ENCODE results near the gene TBK1.
"Not testable (repeated sequence)": the region's sequence is repeated elsewhere in the genome, so short reads cannot be mapped to it uniquely, and the experiment has no call there.

TBK1 gene

DNA sequence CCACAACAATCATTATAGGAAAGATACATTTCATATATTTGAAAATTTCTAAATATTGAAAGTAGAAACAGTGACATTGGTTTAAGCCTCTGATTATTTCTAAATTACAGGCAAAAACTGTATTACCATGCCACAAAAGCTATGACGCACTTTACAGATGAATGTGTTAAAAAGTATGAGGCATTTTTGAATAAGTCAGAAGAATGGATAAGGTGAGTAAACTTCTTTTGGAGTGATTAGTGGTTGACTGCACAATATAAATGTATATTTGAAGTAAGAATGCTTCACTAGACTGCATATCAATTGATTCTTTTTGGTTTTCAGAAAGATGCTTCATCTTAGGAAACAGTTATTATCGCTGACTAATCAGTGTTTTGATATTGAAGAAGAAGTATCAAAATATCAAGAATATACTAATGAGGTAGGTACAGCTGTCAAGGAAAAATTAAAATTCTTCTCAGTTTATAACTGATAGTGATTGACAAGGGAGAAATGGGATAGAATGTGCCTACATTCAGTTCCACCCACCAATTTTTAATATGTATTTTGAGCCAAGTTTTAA is 45.0 kb downstream of the TBK1 start:
- Mint-ChIP-seq H3K4me3 (no peak overlapping the region), H3K36me3 (peaks cover 42% of the 10 kb centered on the region), H3K27ac (no peak overlapping the region), H3K9me3 (no peaks in the 10 kb centered on the region), H3K4me1 (peaks cover 10% of the 10 kb centered on the region), H3K27me3 (no peaks in the 10 kb centered on the region)
- DNase-seq = no peak
- CTCF ChIA-PET = no interaction called here

DNA sequence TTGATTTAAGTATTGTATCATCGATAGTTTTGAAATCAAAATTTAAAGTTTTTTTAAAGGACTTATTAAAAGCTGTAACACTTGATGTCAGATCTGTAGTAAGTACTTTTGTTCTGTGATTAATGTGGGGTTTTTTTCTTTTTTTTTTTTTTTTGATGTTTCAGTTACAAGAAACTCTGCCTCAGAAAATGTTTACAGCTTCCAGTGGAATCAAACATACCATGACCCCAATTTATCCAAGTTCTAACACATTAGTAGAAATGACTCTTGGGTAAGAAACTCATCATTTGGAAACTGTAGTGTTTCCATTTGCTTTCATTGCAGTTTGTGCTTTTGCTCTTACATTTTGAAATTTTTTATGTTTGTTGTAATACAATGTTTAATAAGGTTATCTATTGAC is 45.6 kb downstream of the TBK1 start:
- CTCF ChIA-PET = interaction anchor here (1.0 kb wide), 1 partner anchor 52 kb away, joined by 3 read pairs; no protein-coding TSS in a partner anchor
- H3K4me1 Mint-ChIP-seq = peaks cover 9% of the 10 kb centered on the region
- no peaks in the 10 kb centered on the region for H3K9me3 Mint-ChIP-seq
- H3K36me3 Mint-ChIP-seq = peaks cover 39% of the 10 kb centered on the region
- no peak for DNase-seq
- H3K27ac Mint-ChIP-seq = no peak overlapping the region
- no peaks in the 10 kb centered on the region for H3K27me3 Mint-ChIP-seq
- H3K4me3 Mint-ChIP-seq = no peak overlapping the region

GRCh38 chr12:64497903-64498302 is 46.0 kb downstream of the TBK1 start:
- Mint-ChIP-seq H3K4me3 (no peak overlapping the region), H3K27ac (no peak overlapping the region), H3K27me3 (no peaks in the 10 kb centered on the region), H3K4me1 (peaks cover 9% of the 10 kb centered on the region), H3K9me3 (no peaks in the 10 kb centered on the region), H3K36me3 (peaks cover 42% of the 10 kb centered on the region)
- DNase-seq = no peak
- CTCF ChIA-PET = interaction anchor here (1.0 kb wide), 1 partner anchor 52 kb away, joined by 3 read pairs; no protein-coding TSS in a partner anchor

DNA sequence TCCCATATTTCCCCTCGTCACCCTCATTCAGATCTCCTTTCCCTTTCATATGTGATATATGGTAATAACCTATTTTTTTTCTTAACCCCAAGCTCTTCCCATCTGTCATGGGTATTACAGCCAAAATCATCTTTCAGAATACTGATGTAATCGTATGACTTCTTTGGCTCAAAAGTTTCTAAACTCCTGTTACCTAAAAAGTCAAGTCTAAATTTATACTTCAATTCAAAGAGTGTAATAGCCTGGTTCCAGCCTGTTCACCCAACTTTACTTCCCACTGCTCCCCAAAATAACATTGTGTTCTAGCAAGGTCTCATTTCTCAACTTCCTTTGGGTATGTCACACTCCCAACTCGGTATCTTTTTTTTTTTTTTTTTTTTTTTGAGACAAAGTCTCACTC is 48.5 kb downstream of the TBK1 start:
- no peaks in the 10 kb centered on the region for H3K27me3 Mint-ChIP-seq
- no peak overlapping the region for H3K27ac Mint-ChIP-seq
- peaks cover under 1% of the 10 kb centered on the region for H3K4me1 Mint-ChIP-seq
- CTCF ChIA-PET = no interaction called here
- peaks cover 32% of the 10 kb centered on the region for H3K36me3 Mint-ChIP-seq
- no peak for DNase-seq
- H3K4me3 Mint-ChIP-seq = no peak overlapping the region
- H3K9me3 Mint-ChIP-seq = no peaks in the 10 kb centered on the region

DNA sequence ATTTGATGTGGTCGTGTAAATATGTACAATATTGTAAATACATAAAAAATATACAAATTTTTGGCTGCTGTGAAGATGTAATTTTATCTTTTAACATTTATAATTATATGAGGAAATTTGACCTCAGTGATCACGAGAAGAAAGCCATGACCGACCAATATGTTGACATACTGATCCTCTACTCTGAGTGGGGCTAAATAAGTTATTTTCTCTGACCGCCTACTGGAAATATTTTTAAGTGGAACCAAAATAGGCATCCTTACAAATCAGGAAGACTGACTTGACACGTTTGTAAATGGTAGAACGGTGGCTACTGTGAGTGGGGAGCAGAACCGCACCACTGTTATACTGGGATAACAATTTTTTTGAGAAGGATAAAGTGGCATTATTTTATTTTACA is 49.6 kb downstream of the TBK1 start:
- Mint-ChIP-seq H3K9me3 (no peaks in the 10 kb centered on the region), H3K4me1 (no peaks in the 10 kb centered on the region), H3K36me3 (peaks cover 30% of the 10 kb centered on the region), H3K4me3 (no peak overlapping the region), H3K27ac (no peak overlapping the region), H3K27me3 (no peaks in the 10 kb centered on the region)
- DNase-seq = no peak
- CTCF ChIA-PET = no interaction called here

DNA sequence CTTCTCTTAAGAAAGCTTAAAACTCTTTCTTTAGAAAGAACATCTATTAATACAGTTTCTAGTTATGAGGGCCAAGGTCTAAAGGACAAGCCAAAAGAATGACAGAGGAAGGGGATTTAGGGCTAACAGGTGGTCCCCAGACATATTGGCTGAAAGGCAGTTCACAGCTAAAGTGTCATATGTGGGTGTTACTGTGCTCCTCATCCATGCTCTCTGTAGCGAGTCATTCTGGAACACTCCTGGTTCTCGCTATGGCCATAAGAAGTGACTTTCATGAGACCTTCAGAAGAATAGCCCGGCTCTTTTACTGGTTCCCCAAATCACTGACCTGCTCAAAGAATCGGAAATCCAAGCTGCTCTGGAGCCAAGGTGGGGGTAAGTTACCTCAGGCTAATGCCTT is 55.0 kb downstream of the TBK1 start:
- Mint-ChIP-seq H3K9me3 (no peaks in the 10 kb centered on the region), H3K36me3 (peaks cover 4% of the 10 kb centered on the region), H3K4me1 (peaks cover 2% of the 10 kb centered on the region), H3K27ac (no peak overlapping the region), H3K4me3 (no peak overlapping the region), H3K27me3 (peaks cover 6% of the 10 kb centered on the region)
- DNase-seq = no peak
- CTCF ChIA-PET = no interaction called here

DNA sequence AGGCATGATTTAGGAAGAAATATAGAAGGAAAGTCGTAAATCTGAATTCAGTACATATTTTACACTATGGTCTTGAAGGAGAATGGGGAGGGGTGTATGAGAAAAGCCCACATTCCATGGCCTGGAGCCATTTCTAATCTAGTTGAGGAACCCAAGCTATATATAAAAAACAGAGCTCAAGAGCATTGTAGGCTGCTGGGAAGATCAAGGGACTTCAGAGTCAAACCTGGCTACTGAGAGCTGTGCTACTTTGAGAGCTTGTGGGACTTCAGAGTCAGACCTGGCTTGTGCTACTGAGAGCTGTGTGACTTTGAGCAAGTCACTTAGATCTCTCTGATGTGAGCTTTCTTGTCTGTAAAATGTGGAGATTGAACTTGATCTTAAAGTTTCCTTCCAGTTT is 58.7 kb downstream of the TBK1 start:
- H3K27me3 Mint-ChIP-seq = peaks cover 18% of the 10 kb centered on the region
- no peak overlapping the region for H3K4me3 Mint-ChIP-seq
- CTCF ChIA-PET = no interaction called here
- H3K27ac Mint-ChIP-seq = no peak overlapping the region
- no peaks in the 10 kb centered on the region for H3K9me3 Mint-ChIP-seq
- no peaks in the 10 kb centered on the region for H3K36me3 Mint-ChIP-seq
- DNase-seq = no peak
- peaks cover 2% of the 10 kb centered on the region for H3K4me1 Mint-ChIP-seq

DNA sequence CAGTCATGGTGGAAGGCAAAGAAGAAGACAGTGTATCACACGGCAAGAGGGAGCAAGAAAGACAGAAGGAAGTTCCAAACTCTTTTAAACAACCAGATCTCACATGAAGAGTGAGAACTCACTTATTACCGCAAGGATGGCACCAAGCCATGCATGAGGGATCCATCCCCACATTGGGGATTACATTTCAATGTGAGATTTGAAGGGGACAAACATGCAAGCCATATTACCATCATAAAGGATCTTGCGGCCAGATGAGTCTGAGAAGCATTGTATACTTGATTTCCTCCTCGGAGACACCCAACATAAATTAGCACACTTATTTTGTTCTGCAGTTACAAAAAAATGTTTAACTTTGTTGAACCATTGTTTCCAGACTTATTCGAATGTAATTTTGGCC is 66.5 kb downstream of the TBK1 start:
- H3K27me3 Mint-ChIP-seq = peaks cover 14% of the 10 kb centered on the region

DNA sequence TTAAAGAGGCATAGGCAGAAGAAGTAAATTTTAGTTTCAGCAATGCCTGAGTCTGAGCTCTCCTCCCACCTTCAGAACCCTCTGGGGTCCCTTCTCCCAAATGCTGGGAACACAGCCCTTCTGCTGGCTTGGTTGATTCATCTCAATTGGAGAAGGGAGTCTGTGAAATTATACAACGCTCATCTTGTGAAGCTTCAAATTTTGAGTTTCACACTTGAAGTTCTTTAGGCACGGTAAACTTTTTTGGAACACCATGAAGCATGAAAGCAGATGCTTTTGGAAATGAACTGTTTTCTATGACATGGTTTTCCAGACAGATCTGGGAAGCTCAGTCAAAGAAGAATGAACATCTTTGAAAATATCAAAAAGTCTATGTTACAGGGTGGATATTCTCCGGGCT is 69.9 kb downstream of the TBK1 start:
- Mint-ChIP-seq H3K36me3 (no peaks in the 10 kb centered on the region), H3K27ac (no peak overlapping the region), H3K9me3 (no peaks in the 10 kb centered on the region), H3K4me3 (no peak overlapping the region), H3K27me3 (peaks cover 6% of the 10 kb centered on the region), H3K4me1 (peaks cover 6% of the 10 kb centered on the region)
- DNase-seq = no peak
- CTCF ChIA-PET = interaction anchor here (1.6 kb wide), 1 partner anchor 23 kb away, joined by 3 read pairs; no protein-coding TSS in a partner anchor

More for the DNA sequence above, 66.5 kb downstream of the TBK1 start:
- CTCF ChIA-PET = interaction anchor here (1.0 kb wide), 1 partner anchor 49 kb away, joined by 3 read pairs; no protein-coding TSS in a partner anchor
- no peaks in the 10 kb centered on the region for H3K9me3 Mint-ChIP-seq
- H3K36me3 Mint-ChIP-seq = no peaks in the 10 kb centered on the region
- DNase-seq = no peak
- no peak overlapping the region for H3K4me3 Mint-ChIP-seq
- no peak overlapping the region for H3K27ac Mint-ChIP-seq
- H3K4me1 Mint-ChIP-seq = peaks cover 6% of the 10 kb centered on the region

- no peak for DNase-seq
- Mint-ChIP-seq H3K27ac (no peak overlapping the region), H3K9me3 (no peaks in the 10 kb centered on the region), H3K4me1 (peaks cover 6% of the 10 kb centered on the region), H3K36me3 (no peaks in the 10 kb centered on the region), H3K4me3 (no peak overlapping the region), H3K27me3 (peaks cover 6% of the 10 kb centered on the region)
- CTCF ChIA-PET = interaction anchor here (1.6 kb wide), 1 partner anchor 23 kb away, joined by 3 read pairs; no protein-coding TSS in a partner anchor
Measured at GRCh38 chr12:64522316-64522715, 70.4 kb downstream of the TBK1 start.

DNA sequence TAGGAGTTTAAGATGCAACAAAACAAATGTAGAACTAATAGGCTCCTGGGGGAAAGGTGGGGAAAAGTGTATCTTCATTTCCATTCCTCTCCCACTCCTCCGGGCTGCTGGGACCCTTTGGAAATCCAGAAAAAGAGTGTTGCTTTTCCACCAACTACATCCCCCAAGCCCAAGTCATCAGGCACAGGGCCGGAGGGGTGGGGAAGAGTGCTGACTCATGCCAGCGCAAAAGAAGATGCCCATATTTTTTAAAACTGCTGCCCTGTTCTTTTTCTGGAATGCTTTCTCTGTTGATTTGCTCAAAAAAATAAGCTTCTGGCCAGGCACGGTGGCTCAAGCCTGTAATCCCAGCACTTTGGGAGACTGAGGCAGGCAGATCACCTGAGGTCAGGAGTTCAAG is 70.9 kb downstream of the TBK1 start:
- Mint-ChIP-seq H3K4me3 (no peak overlapping the region), H3K27me3 (peaks cover 6% of the 10 kb centered on the region), H3K27ac (no peak overlapping the region), H3K36me3 (no peaks in the 10 kb centered on the region), H3K9me3 (no peaks in the 10 kb centered on the region), H3K4me1 (peaks cover 6% of the 10 kb centered on the region)
- CTCF ChIA-PET = no interaction called here
- no peak for DNase-seq

- H3K4me1 Mint-ChIP-seq, H3K4me3 Mint-ChIP-seq, DNase-seq, H3K36me3 Mint-ChIP-seq, H3K9me3 Mint-ChIP-seq, H3K27ac Mint-ChIP-seq, H3K27me3 Mint-ChIP-seq, CTCF ChIA-PET: not testable (repeated sequence)
Measured at GRCh38 chr12:64523565-64524444, 71.9 kb downstream of the TBK1 start.

- peaks cover 6% of the 10 kb centered on the region for H3K27me3 Mint-ChIP-seq
- H3K4me3 Mint-ChIP-seq = no peak overlapping the region
- no peak overlapping the region for H3K27ac Mint-ChIP-seq
- CTCF ChIA-PET = no interaction called here
- H3K36me3 Mint-ChIP-seq = no peaks in the 10 kb centered on the region
- H3K4me1 Mint-ChIP-seq = peaks cover 6% of the 10 kb centered on the region
- DNase-seq = no peak
- H3K9me3 Mint-ChIP-seq = no peaks in the 10 kb centered on the region
Measured at GRCh38 chr12:64525461-64526160, 73.7 kb downstream of the TBK1 start.

GRCh38 chr12:64526859-64527258 is 74.9 kb downstream of the TBK1 start:
- Mint-ChIP-seq H3K4me3 (no peak overlapping the region), H3K9me3 (no peaks in the 10 kb centered on the region), H3K27ac (no peak overlapping the region), H3K36me3 (no peaks in the 10 kb centered on the region), H3K4me1 (peaks cover 5% of the 10 kb centered on the region), H3K27me3 (peaks cover 6% of the 10 kb centered on the region)
- CTCF ChIA-PET = no interaction called here
- no peak for DNase-seq

Data from activated naive CD4-positive, alpha-beta T cell treated with anti-CD3 and anti-CD28 coated beads, Interleukin-2, amount 10 ng/mL, durations not matched to agents 7 days and 5 days (primary cell).